ENCODE results near the gene EVA1A.
"Not testable (repeated sequence)": the region's sequence is repeated elsewhere in the genome, so short reads cannot be mapped to it uniquely, and the experiment has no call there.

The EVA1A gene

DNA sequence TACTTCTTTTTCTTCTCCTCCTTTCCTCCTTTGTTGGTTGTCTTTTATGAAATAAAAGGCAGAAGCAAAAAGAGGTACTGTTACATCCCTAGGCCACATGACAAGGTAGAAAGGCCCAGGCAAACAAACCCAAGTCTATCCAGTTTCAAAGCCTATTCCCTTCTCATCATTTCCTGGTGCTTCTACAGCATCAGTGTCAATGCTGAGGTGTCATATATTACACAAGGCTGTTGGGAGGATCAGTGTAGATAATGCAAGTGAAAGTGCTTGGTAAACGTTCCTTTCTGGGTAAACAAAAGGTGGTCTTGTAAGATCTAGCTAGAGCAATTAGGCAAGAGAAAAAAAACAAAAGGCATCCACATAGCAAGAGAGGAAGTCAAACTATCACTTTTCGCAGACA lies 64.9 kb downstream of the EVA1A start:
- no peak for TF ChIP-seq POLR2A (IDR thresholded peaks at IDR 0.05; ENCODE audit: low read depth, low read length)
- FAIRE-seq (no peak), DNase-seq (ENCODE audit: insufficient read length, low spot score) (no peak)

DNA sequence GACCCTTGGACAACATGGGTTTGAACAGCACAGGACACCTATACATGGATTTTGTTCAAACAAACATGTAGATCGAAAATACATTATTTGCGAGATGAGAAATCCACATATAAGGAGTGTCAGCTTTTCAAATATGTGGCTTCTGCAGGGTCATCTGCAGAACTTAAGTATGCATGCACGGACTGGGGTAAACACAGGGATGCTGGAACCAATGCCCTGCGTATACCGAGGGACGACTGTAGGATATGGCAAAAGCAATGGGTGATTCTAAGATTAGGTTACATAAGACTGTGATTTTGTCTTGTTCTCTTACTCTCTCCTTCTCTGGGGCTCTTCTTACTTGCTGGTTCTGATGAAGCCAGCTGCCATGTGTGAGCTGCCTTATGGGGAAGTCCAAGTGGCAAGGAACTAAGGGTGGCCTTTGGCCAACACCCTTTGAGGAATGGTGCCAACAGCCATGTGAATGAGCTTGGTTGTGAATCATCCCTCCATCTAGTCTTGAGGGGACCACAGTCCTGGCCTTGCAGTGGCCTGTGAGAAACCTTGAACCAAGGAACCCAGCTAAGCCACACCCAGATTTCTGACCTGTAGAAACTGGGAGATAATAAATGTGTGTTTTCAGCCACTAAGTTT lies 66.5 kb downstream of the EVA1A start:
- DNase-seq (ENCODE audit: insufficient read length, low spot score): no peak
- no peak for TF ChIP-seq POLR2A (IDR thresholded peaks at IDR 0.05; ENCODE audit: low read depth, low read length)
- no peak for FAIRE-seq

- no peak for DNase-seq (ENCODE audit: insufficient read length, low spot score)
- no peak for FAIRE-seq
- TF ChIP-seq POLR2A (IDR thresholded peaks at IDR 0.05; ENCODE audit: low read depth, low read length): no peak
These were observed 67.5 kb downstream of the EVA1A start for GRCh38 chr2:75493230-75493629.

- no peak for TF ChIP-seq POLR2A (IDR thresholded peaks at IDR 0.05; ENCODE audit: low read depth, low read length)
- DNase-seq (ENCODE audit: insufficient read length, low spot score) (no peak), FAIRE-seq (no peak)
These were observed 69.5 kb downstream of the EVA1A start for GRCh38 chr2:75491129-75491753.

DNA sequence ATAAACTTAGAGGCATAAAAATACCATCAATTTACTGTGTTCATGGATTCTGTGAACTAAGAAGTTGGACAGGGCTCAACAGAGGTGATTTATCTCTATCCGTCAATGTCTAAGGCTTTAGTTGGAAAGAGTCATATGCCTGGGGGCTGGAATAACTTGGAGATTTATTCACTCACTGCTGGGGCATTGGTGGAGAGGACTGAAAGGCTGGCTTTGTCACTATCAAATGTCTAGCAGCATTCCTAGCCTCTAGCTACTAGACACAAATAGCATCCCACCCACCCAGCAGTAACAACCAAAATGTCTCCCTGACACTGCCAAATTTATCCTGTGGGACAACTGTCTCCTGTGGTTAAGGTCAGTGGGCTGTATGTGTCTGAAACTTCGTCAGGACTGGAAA lies 71.0 kb downstream of the EVA1A start:
- DNase-seq (ENCODE audit: insufficient read length, low spot score) (no peak), FAIRE-seq (no peak)
- TF ChIP-seq POLR2A (IDR thresholded peaks at IDR 0.05; ENCODE audit: low read depth, low read length): no peak

- no peak for FAIRE-seq
- DNase-seq (ENCODE audit: insufficient read length, low spot score): no peak
- no peak for TF ChIP-seq POLR2A (IDR thresholded peaks at IDR 0.05; ENCODE audit: low read depth, low read length)
These were observed 72.6 kb downstream of the EVA1A start for GRCh38 chr2:75488157-75488556.

DNA sequence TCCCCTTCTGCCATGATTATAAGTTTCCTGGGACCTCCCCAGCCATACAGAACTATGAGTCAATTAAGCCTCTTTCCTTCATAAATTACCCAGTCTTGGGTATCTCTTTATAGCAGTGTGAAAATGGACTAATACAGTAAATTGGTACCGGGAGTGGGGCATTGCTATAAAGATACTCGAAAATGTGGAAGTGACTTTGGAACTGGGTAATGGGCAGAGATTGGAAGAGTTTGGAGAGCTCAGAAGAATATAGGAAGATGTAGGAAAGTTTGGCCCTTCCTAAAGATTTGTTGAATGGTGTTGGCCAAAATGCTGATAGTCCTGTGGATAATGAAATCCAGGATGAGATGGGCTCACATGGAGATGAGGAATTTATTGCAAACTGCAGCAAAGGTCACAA lies 74.0 kb downstream of the EVA1A start:
- not testable (repeated sequence) for DNase-seq (ENCODE audit: insufficient read length, low spot score); FAIRE-seq

GRCh38 chr2:75484840-75485239 lies 75.9 kb downstream of the EVA1A start:
- TF ChIP-seq POLR2A (IDR thresholded peaks at IDR 0.05; ENCODE audit: low read depth, low read length): no peak
- FAIRE-seq: no peak
- no peak for DNase-seq (ENCODE audit: insufficient read length, low spot score)

GRCh38 chr2:75483878-75484277 lies 76.9 kb downstream of the EVA1A start:
- FAIRE-seq (no peak), DNase-seq (ENCODE audit: insufficient read length, low spot score) (no peak)
- TF ChIP-seq POLR2A (IDR thresholded peaks at IDR 0.05; ENCODE audit: low read depth, low read length): no peak

DNA sequence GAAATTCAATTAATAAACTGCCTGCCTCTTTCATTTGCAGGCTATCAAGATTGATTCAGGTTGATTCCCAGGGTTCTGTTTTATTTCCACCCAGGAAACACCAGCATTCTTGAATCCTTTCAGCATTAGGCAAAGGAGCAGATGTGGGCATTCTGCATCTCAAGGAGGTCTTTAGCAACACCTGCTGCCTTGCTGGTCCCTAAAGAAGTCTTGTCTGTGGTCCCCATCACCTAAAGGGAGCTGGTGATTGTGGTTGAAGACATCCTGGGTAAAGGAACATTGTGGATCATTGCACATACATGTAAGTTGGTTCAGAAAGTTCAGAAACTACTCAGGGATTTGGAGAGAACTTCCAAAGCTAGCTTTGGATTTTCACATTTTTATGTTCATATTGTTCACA lies 78.3 kb downstream of the EVA1A start:
- TF ChIP-seq POLR2A (IDR thresholded peaks at IDR 0.05; ENCODE audit: low read depth, low read length): no peak
- DNase-seq (ENCODE audit: insufficient read length, low spot score) (no peak), FAIRE-seq (no peak)

GRCh38 chr2:75480971-75481836 lies 79.5 kb downstream of the EVA1A start:
- TF ChIP-seq POLR2A (IDR thresholded peaks at IDR 0.05; ENCODE audit: low read depth, low read length): no peak
- DNase-seq (ENCODE audit: insufficient read length, low spot score) (no peak), FAIRE-seq (peak; percentile 69)

DNA sequence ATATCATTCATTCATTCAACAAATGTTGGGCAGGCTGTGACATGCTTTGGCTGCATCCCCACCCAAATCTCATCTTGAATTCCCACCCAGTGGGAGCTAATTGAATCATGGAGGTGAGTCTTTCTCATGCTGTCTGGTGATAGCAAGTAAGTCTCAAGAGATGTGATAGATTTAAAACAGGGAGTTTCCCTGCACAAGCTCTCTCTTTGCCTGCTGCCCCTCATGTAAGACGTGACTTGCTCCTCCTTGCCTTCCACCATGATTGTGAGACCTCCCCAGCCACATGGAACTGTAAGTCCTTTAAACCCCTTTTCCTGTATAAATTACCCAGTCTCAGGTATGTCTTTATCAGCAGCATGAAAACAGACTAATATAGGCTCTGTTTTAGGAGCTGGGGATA lies 83.0 kb downstream of the EVA1A start:
- not testable (repeated sequence) for FAIRE-seq; DNase-seq (ENCODE audit: insufficient read length, low spot score)

- TF ChIP-seq POLR2A (IDR thresholded peaks at IDR 0.05; ENCODE audit: low read depth, low read length): no peak
- DNase-seq (ENCODE audit: insufficient read length, low spot score) (no peak), FAIRE-seq (peak; percentile 64)
These were observed 84.0 kb downstream of the EVA1A start for GRCh38 chr2:75476761-75477160.

GRCh38 chr2:75475976-75476375 lies 84.8 kb downstream of the EVA1A start:
- DNase-seq (ENCODE audit: insufficient read length, low spot score) (no peak), FAIRE-seq (no peak)
- TF ChIP-seq POLR2A (IDR thresholded peaks at IDR 0.05; ENCODE audit: low read depth, low read length): no peak

- no peak for TF ChIP-seq POLR2A (IDR thresholded peaks at IDR 0.05; ENCODE audit: low read depth, low read length)
- no peak for FAIRE-seq
These were observed 85.7 kb downstream of the EVA1A start for GRCh38 chr2:75475049-75475448.

More at GRCh38 chr2:75475049-75475448, 85.7 kb downstream of the EVA1A start:
- no peak for DNase-seq (ENCODE audit: insufficient read length, low spot score)
